CD14-positive monocyte (primary cell): Measurements from ENCODE around the gene IGF1. TPM values are rescaled to one million over a fixed set of nuclear protein-coding genes. Genes with fewer than 3 reads are reported as not detected.

Experiments
- DNase-seq, 3 donors: peaks; one replicate each; pipeline ENCODE4 v3.0.0-alpha.2; 2011 to 2022
- H2AFZ ChIP-seq: 2 replicates; pipeline ENCODE4 v1.6.0; 2012; ENCODE audit warnings: mild to moderate bottlenecking, low read depth, low read length, inconsistent platforms; ENCODE audit not compliant: insufficient read depth, poor library complexity, severe bottlenecking
- H3K27ac ChIP-seq, 2 donors: 1 replicate in 1 of 2; 2 replicates in 1 of 2; pipeline ENCODE4 v1.5.1; 2012 to 2013; ENCODE audit warnings: low read length in 2 of 2, control low read depth in 1 of 2, inconsistent platforms in 1 of 2, low read depth in 1 of 2, mild to moderate bottlenecking in 1 of 2
- H3K27me3 ChIP-seq, 2 donors: one replicate each; pipeline versions ENCODE4 v1.6.0 to v1.6.1; 2011 to 2013; ENCODE audit warnings: low read length in 2 of 2; ENCODE audit not compliant: control insufficient read depth in 2 of 2, insufficient read depth in 2 of 2
- H3K36me3 ChIP-seq, 2 donors: replicated peaks in 1 of 2; 1 replicate in 1 of 2; 2 replicates in 1 of 2; pipeline versions ENCODE4 v1.5.1 to v1.6.1; 2012 to 2013; ENCODE audit warnings: low read length in 2 of 2, control low read depth in 1 of 2, inconsistent platforms in 1 of 2, mild to moderate bottlenecking in 1 of 2; ENCODE audit not compliant: insufficient read depth in 2 of 2, control insufficient read depth in 1 of 2
- H3K4me1 ChIP-seq, 2 donors: 1 replicate in 1 of 2; 2 replicates in 1 of 2; pipeline versions ENCODE4 v1.5.1 to v1.6.1; 2012 to 2013; ENCODE audit warnings: low read length in 2 of 2, control low read depth in 1 of 2, inconsistent platforms in 1 of 2, mild to moderate bottlenecking in 1 of 2, moderate library complexity in 1 of 2; ENCODE audit not compliant: insufficient read depth in 2 of 2, control insufficient read depth in 1 of 2
- H3K4me2 ChIP-seq: replicated peaks from 2 replicates; pipeline ENCODE3; 2012; ENCODE audit warnings: low read length, moderate library complexity, mild to moderate bottlenecking; ENCODE audit not compliant: poor library complexity, severe bottlenecking; ENCODE audit errors: extremely low read depth
- H3K4me3 ChIP-seq, 3 experiments: fragments of 200-600 bp in 1 of 3; sonication (generic) in 1 of 3; replicated peaks in 1 of 3; 1 replicate in 2 of 3; 2 replicates in 1 of 3; pipeline ENCODE4 v1.5.1; 2011 to 2013; ENCODE audit warnings: low read length in 3 of 3, mild to moderate bottlenecking in 3 of 3, control low read depth in 2 of 3, low read depth in 2 of 3, inconsistent platforms in 1 of 3, moderate library complexity in 1 of 3
- H3K79me2 ChIP-seq: 2 replicates; pipeline ENCODE4 v1.6.0; 2012; ENCODE audit warnings: mild to moderate bottlenecking, control low read depth, inconsistent platforms, low read length, moderate library complexity; ENCODE audit not compliant: insufficient read depth
- H3K9ac ChIP-seq: 2 replicates; pipeline ENCODE4 v1.6.0; 2017; ENCODE audit warnings: low read length, mild to moderate bottlenecking; ENCODE audit not compliant: insufficient read depth, poor library complexity, severe bottlenecking
- H3K9me3 ChIP-seq, 2 donors: replicated peaks in 1 of 2; 1 replicate in 1 of 2; 2 replicates in 1 of 2; pipeline versions ENCODE4 v1.5.1 to v1.6.1; 2012 to 2013; ENCODE audit warnings: low read length in 2 of 2, control low read depth in 1 of 2; ENCODE audit not compliant: control insufficient read depth in 1 of 2, insufficient read depth in 1 of 2
- H4K20me1 ChIP-seq: 2 replicates; pipeline ENCODE4 v1.6.0; 2012; ENCODE audit warnings: mild to moderate bottlenecking, low read length, control low read depth, moderate library complexity; ENCODE audit not compliant: insufficient read depth
- H3K27ac Mint-ChIP-seq, 7 donors: one replicate each; pipeline ENCODE4 v1.8.0; 2020; ENCODE audit warnings: mild to moderate bottlenecking in 7 of 7, mixed read lengths in 7 of 7, moderate library complexity in 6 of 7, inconsistent platforms in 2 of 7
- H3K27me3 Mint-ChIP-seq, 3 donors: one replicate each; pipeline ENCODE4 v1.8.0; 2021 to 2022; ENCODE audit warnings: low read depth in 3 of 3, mild to moderate bottlenecking in 3 of 3, mixed read lengths in 3 of 3, moderate library complexity in 3 of 3, inconsistent platforms in 1 of 3
- H3K36me3 Mint-ChIP-seq, 2 donors: one replicate each; pipeline ENCODE4 v1.8.0; 2020; ENCODE audit warnings: mixed read lengths in 2 of 2, inconsistent platforms in 1 of 2, mild to moderate bottlenecking in 1 of 2
- H3K4me1 Mint-ChIP-seq: one replicate; pipeline ENCODE4 v1.8.0; 2020; ENCODE audit warnings: mild to moderate bottlenecking, mixed read lengths
- H3K4me3 Mint-ChIP-seq, 2 donors: one replicate each; pipeline ENCODE4 v1.8.0; 2020; ENCODE audit warnings: mild to moderate bottlenecking in 2 of 2, mixed read lengths in 2 of 2, moderate library complexity in 1 of 2
- H3K9me3 Mint-ChIP-seq, 7 donors: one replicate each; pipeline ENCODE4 v1.8.0; 2020 to 2022; ENCODE audit warnings: mixed read lengths in 7 of 7, mild to moderate bottlenecking in 6 of 7, moderate library complexity in 6 of 7, inconsistent platforms in 2 of 7
- WGBS: methylation state at CpG from one replicate; pipeline ENCODE4 v1.1.5; 2013; ENCODE audit warnings: missing lambda C conversion rate; ENCODE audit not compliant: insufficient coverage; 5-methylcytosine and 5-hydroxymethylcytosine counted together
- intact Hi-C, 2 donors: fragments of 100-400 bp; cut with micrococcal nuclease; formaldehyde crosslinking; loops; one replicate each; pipeline versions ENCODE4 v1.15.0 to v1.15.1; 2023
- polyA plus RNA-seq, 3 donors: library from polyadenylated mRNA; depleted of rRNA in 1 of 3; unstranded in 2 of 3; stranded (reverse) in 1 of 3; fragments of 300-500 nt in 2 of 3; fragments of >200 nt in 1 of 3; fragmentation: Illumina TruSeq in 2 of 3; gene quantifications; 1 replicate in 2 of 3; 2 replicates in 1 of 3; pipeline ENCODE4 v1.2.3, GENCODE V29; 2012 to 2021
- TF ChIP-seq, protein P1 (sequence below): fragments of 200-600 bp; IDR thresholded peaks from one replicate; pipeline ENCODE4 v1.8.0; 2022; ENCODE audit warnings: antibody characterized with exemption, mild to moderate bottlenecking

Gene IGF1
- polyA plus RNA-seq, 3 donors, result not detected

DNA sequence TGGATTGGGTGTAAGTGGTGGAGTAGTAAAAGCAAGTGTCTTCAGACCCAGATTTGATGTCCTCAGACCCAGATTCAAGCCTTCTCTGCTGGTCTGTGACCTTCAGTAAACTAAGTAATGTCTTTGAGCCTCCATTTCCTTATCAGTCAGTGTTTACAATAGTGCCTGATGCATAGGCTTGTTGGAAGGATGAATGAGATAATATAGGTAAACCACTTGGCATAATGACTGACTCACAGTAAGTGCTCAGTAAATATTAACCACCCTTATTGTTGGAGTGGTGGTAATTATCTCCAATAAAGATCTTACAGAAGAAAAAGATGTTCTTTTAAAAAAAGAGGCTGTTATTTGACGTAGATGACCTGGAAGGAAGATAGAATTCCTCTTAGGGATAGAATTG is 86.2 kb downstream of the IGF1 start:
- no peak overlapping the region for H3K4me3 ChIP-seq

DNA sequence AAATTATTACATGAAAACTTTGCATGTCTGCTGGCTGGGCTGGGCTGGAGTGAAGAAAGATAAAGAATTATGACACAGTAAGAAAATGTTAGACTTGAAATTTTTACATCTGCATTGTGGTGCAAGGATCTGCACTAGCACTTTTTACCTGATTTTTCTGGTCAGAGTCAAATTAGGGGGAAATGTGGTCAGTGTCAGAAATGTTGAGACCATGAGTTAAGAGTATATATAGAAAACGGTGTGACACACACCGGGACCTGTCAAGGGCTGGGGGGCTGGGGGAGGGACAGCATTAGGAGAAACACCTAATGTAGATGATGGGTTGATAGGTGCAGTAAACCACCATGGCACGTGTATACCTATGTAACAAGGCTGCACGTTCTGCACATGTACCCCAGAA is 90.3 kb downstream of the IGF1 start:
- peaks cover 0 to 3% (median 0%) of the 10 kb centered on the region in 7 donors for H3K9me3 Mint-ChIP-seq
- H3K9ac ChIP-seq, result no peak overlapping the region
- no peaks in the 10 kb centered on the region for H4K20me1 ChIP-seq
- H3K9me3 ChIP-seq, result peaks cover 0 to 3% of the 10 kb centered on the region in 2 donors
- DNase-seq, result no peak
- H3K4me3 Mint-ChIP-seq, result no peak overlapping the region
- H2AFZ ChIP-seq, result no peak overlapping the region
- H3K4me1 Mint-ChIP-seq, result no peaks in the 10 kb centered on the region
- no peaks in the 10 kb centered on the region for H3K79me2 ChIP-seq
- H3K27me3 Mint-ChIP-seq, result peaks cover 0 to 3% (median 1%) of the 10 kb centered on the region in 3 donors
- H3K4me1 ChIP-seq, result no peaks in the 10 kb centered on the region
- intact Hi-C loops, result no loop called here
- H3K27ac Mint-ChIP-seq, result no peak overlapping the region
- no peaks in the 10 kb centered on the region for H3K36me3 ChIP-seq
- no peaks in the 10 kb centered on the region for H3K27me3 ChIP-seq
- TF ChIP-seq, protein P1, sequence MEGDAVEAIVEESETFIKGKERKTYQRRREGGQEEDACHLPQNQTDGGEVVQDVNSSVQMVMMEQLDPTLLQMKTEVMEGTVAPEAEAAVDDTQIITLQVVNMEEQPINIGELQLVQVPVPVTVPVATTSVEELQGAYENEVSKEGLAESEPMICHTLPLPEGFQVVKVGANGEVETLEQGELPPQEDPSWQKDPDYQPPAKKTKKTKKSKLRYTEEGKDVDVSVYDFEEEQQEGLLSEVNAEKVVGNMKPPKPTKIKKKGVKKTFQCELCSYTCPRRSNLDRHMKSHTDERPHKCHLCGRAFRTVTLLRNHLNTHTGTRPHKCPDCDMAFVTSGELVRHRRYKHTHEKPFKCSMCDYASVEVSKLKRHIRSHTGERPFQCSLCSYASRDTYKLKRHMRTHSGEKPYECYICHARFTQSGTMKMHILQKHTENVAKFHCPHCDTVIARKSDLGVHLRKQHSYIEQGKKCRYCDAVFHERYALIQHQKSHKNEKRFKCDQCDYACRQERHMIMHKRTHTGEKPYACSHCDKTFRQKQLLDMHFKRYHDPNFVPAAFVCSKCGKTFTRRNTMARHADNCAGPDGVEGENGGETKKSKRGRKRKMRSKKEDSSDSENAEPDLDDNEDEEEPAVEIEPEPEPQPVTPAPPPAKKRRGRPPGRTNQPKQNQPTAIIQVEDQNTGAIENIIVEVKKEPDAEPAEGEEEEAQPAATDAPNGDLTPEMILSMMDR, result no peak
- no peak overlapping the region for H3K4me3 ChIP-seq
- H3K36me3 Mint-ChIP-seq, result no peaks in the 10 kb centered on the region
- no peak overlapping the region for H3K4me2 ChIP-seq
- no peak overlapping the region for H3K27ac ChIP-seq
- WGBS, result no CpG with 5 or more reads among the region's 4 CpGs

More for the DNA sequence above, 86.2 kb downstream of the IGF1 start:
- intact Hi-C loops, result no loop called here
- no peak for DNase-seq
- Histone ChIP-seq H2AFZ (no peak overlapping the region), H3K79me2 (no peaks in the 10 kb centered on the region), H3K9ac (no peak overlapping the region), H3K9me3 (no peaks in the 10 kb centered on the region), H3K36me3 (no peaks in the 10 kb centered on the region), H3K4me1 (no peaks in the 10 kb centered on the region), H3K27ac (no peak overlapping the region), H3K27me3 (no peaks in the 10 kb centered on the region), H4K20me1 (no peaks in the 10 kb centered on the region), H3K4me2 (no peak overlapping the region)
- no peaks in the 10 kb centered on the region for H3K36me3 Mint-ChIP-seq
- no peak overlapping the region for H3K4me3 Mint-ChIP-seq
- WGBS, result no CpG with 5 or more reads among the region's 1 CpG
- TF ChIP-seq, protein P1, result no peak
- H3K4me1 Mint-ChIP-seq, result no peaks in the 10 kb centered on the region
- peaks cover 0 to 1% (median 0%) of the 10 kb centered on the region in 7 donors for H3K9me3 Mint-ChIP-seq
- H3K27me3 Mint-ChIP-seq, result peaks cover 0 to 2% (median 2%) of the 10 kb centered on the region in 3 donors
- H3K27ac Mint-ChIP-seq, result no peak overlapping the region
